ENCODE data around the gene NUDT19. TPM values are rescaled to one million over a fixed set of nuclear protein-coding genes. Genes with fewer than 3 reads are reported as not detected.

The NUDT19 gene
- total RNA-seq: 8.1 and 10.3 TPM in 2 replicates

DNA sequence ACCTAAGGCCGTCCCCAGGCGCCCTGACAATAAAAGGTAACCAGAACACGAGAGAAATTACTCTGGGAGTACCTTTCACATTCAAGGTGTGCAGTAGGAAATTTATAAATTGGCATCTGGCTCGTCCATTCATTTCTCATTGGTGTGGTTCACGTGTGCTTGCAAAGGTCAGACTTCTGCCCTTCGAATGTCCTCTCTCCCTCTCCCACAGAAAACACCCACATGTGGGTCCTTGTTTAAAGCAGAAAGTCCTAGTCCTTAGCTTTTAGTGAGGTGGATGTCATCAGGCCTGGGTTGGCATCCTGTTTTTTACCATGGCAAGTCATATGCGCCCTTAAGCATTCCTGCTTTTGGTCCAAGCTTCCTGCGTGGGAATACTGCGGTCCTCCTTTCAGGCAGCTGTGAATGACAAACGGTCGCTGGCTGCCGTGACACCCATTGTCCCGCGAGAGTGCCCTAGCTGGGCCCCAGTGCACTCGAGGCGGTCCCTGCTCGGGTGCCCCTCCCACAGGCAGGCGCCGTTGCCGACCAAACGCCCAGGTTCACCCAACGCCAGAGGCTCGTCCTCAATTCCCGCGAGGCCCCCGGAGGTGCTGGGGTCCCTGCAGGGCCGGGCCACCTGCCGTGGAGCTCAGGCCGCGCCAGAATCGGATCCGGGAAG lies at the start of gene NUDT19:
NUDT19 (plus strand) TSS at position 531 of the 661 bp plus-strand sequence. CDS start 140 bp downstream, outside the sequence.

DNA sequence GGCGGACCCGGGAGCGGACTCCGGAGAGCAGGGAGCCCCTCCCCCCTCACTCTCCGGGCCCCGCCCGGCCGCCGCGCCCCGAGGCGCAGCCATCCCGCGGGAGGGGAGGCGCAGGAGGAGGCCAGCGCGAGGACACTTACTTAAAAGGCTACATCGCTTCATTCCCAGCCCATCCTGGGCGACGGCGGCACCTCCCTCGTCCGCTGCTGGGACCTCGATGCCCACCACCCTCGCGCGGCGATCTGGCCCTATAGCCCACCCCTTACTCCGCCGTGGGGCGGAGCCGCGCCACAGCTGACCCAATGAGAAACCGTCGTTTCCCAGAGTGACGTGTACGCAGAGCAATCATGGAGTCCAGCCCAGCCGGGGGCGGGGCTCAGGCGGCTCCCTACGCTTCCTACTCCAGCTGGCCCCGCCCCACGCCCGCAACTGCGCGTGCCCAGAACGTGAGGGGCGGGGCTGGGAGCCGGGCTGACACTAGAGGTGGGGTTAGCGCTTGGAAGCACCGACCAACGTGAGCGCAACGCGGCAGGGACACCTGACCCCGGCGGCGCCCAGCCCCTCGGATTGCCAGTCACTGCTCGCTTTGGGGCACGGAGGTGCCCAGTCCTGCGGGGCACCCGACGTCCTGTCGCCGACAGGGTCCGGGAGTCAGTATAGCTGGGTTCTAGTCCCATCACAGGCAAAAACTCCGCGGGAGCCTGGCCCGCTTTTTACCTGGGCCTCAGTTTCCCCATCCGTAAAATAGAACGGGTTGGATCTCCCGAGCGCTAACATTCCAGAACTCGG lies 16.5 kb upstream of the NUDT19 start, which contains the start of gene ANKRD27:
ANKRD27 (minus strand) TSS at position 250 of the 789 bp plus-strand sequence. CDS start 16,165 bp downstream, outside the sequence.

DNA sequence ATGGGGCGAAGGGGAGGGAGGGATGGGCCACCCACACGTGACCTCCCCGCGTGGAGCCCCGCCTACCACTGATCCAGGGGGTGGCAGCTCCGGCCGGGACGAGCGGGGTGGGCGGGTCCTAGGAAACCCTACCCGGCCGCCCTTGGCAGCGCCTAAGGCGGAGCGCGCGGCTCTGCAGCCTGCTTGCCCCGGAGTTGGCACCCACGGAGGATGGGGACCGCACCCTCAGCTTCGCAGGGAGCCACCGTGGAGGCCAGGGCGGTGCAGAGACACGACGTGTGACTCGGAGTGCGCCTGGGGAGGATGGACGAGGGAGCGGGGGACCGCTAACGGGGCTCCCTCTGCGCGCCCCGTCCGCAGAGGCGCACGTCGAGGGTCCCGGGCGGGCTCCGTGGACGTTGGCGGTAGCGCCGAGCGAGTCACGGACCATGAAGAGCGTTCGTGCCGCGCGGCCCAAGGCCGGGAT lies 15.9 kb upstream of the NUDT19 start, which contains the start of gene RGS9BP:
RGS9BP (plus strand) TSS at position 129 of the 466 bp plus-strand sequence. CDS start 416 bp downstream, outside the sequence.

DNA sequence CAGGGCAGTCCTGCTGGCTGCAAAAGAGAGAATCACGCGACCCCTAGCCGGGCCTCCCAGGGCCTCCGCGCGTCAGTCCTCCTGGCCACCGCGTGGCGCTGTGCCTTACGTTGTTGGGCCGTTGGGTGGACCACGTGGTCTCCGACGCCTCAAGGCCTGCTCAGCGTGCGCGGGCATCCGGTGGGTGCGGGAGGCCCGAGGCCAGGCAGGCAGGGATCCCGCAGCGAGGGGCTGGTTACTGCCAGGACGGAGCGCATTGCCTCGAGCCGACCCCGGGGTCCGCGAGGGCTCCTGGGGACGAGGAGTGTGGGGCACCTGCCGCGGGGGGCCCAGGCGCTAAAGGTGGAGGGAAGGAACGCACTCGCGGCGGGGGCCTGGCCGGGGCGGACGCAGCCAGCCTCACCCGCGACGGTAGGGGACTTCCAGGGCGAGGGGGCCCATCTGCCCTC lies 28.0 kb downstream of the NUDT19 start, which contains the start of gene TDRD12:
TDRD12 (plus strand) TSS at position 157 of the 449 bp plus-strand sequence. CDS start 306 bp downstream, outside the sequence.

Other genes starting within 250 kb of the NUDT19 start
- gene PDCD5, start 110.6 kb upstream of the NUDT19 start, total RNA-seq: 127 and 142 TPM in 2 replicates
- gene ANKRD27, start 16.6 kb upstream of the NUDT19 start, total RNA-seq: 31.4 and 36.9 TPM in 2 replicates
- gene RGS9BP, start 16.0 kb upstream of the NUDT19 start, total RNA-seq: 0.18 and 0.47 TPM in 2 replicates
- 0.09 TPM in 2 replicates for gene TDRD12, start 27.9 kb downstream of the NUDT19 start, total RNA-seq
- not detected in 2 replicates for gene SLC7A9, start 177.9 kb downstream of the NUDT19 start, total RNA-seq

Measured in endothelial cell of coronary artery (primary cell).